Endodermal cell (in vitro differentiated cells): ENCODE measurements around the gene DPH2. TPM values are rescaled to one million over a fixed set of nuclear protein-coding genes. Genes with fewer than 3 reads are reported as not detected.

Source experiments
- DNase-seq: peaks from one replicate; pipeline ENCODE4 v3.0.0-alpha.2; 2017
- H3K27ac ChIP-seq: 2 replicates; pipeline ENCODE4 v1.5.1; 2013; ENCODE audit warnings: mild to moderate bottlenecking, low read depth, low read length, moderate library complexity
- H3K27me3 ChIP-seq: 2 replicates; pipeline ENCODE4 v1.6.1; 2013; ENCODE audit warnings: mild to moderate bottlenecking, low read length, moderate library complexity; ENCODE audit not compliant: insufficient read depth, control insufficient read depth, poor library complexity, severe bottlenecking
- H3K36me3 ChIP-seq: 2 replicates; pipeline ENCODE4 v1.7.0; 2013; ENCODE audit warnings: mild to moderate bottlenecking, low read length, moderate library complexity; ENCODE audit not compliant: control insufficient read depth, insufficient read depth
- H3K4me1 ChIP-seq: one replicate; pipeline ENCODE4 v1.7.0; 2013; ENCODE audit warnings: low read length; ENCODE audit not compliant: control insufficient read depth, insufficient read depth
- H3K4me3 ChIP-seq: 2 replicates; pipeline ENCODE4 v1.5.1; 2013; ENCODE audit warnings: mild to moderate bottlenecking, low read length, moderate library complexity
- H3K9ac ChIP-seq: 2 replicates; pipeline ENCODE4 v1.6.1; 2013; ENCODE audit warnings: mild to moderate bottlenecking, low read length, moderate library complexity; ENCODE audit not compliant: poor library complexity, severe bottlenecking; ENCODE audit errors: extremely low read depth
- H3K9me3 ChIP-seq: 2 replicates; pipeline ENCODE4 v1.6.1; 2013; ENCODE audit warnings: mild to moderate bottlenecking, low read length, moderate library complexity; ENCODE audit not compliant: control insufficient read depth
- H3K27ac Mint-ChIP-seq: 2 replicates; pipeline ENCODE4 v1.8.0; 2020; ENCODE audit warnings: mixed read lengths
- H3K27me3 Mint-ChIP-seq: 2 replicates; pipeline ENCODE4 v1.8.0; 2021; ENCODE audit warnings: mild to moderate bottlenecking, mixed read lengths; ENCODE audit not compliant: insufficient read depth
- H3K36me3 Mint-ChIP-seq: 2 replicates; pipeline ENCODE4 v1.8.0; 2020; ENCODE audit warnings: low read depth, mixed read lengths
- H3K4me1 Mint-ChIP-seq: 2 replicates; pipeline ENCODE4 v1.8.0; 2020; ENCODE audit warnings: mixed read lengths
- H3K4me3 Mint-ChIP-seq: 2 replicates; pipeline ENCODE4 v1.8.0; 2020; ENCODE audit warnings: mild to moderate bottlenecking, moderate library complexity, mixed read lengths
- H3K9me3 Mint-ChIP-seq: 2 replicates; pipeline ENCODE4 v1.8.0; 2020; ENCODE audit warnings: mild to moderate bottlenecking, mixed read lengths
- CTCF ChIP-seq: fragments of 200-600 bp; sonication (generic); conservative IDR thresholded peaks from 2 replicates; pipeline ENCODE4 v1.5.0; 2021; ENCODE audit warnings: antibody characterized with exemption, mild to moderate bottlenecking
- WGBS, 2 experiments: methylation state at CpG; one replicate each; pipeline versions ENCODE4 v1.1.5 to v1.1.7; 2013; ENCODE audit warnings: missing lambda C conversion rate in 2 of 2, mixed read lengths in 1 of 2; ENCODE audit not compliant: insufficient coverage in 1 of 2, insufficient read length in 1 of 2; 5-methylcytosine and 5-hydroxymethylcytosine counted together
- total RNA-seq, 2 donors: library from RNA; stranded (reverse); fragmentation: NEBNext Ultra II Directional in 1 of 2; extraction: Animal tissue kit (Norgen Biotek cat#: 25700) in 1 of 2; gene quantifications; 2 replicates in 1 of 2; 3 replicates in 1 of 2; pipeline ENCODE4 v1.2.1, GENCODE V29; 2021

DPH2 gene
- total RNA-seq, 2 donors from 2014 or later, result 28.5 to 31.3 TPM

GRCh38 chr1:43965316-43965715, 4.5 kb upstream of the DPH2 start:
- Histone ChIP-seq H3K4me3 (no peak overlapping the region), H3K36me3 (no peaks in the 10 kb centered on the region), H3K4me1 (no peaks in the 10 kb centered on the region), H3K9me3 (no peaks in the 10 kb centered on the region), H3K27ac (no peak overlapping the region), H3K27me3 (no peaks in the 10 kb centered on the region), H3K9ac (no peak overlapping the region)
- Mint-ChIP-seq H3K4me3 (no peak overlapping the region), H3K9me3 (no peaks in the 10 kb centered on the region), H3K27me3 (no peaks in the 10 kb centered on the region), H3K27ac (no peak overlapping the region), H3K4me1 (peaks cover 1% of the 10 kb centered on the region), H3K36me3 (peaks cover 12% of the 10 kb centered on the region)
- no peak for TF ChIP-seq CTCF
- no peak for DNase-seq
- WGBS, 2 experiments, result 90 to 95% methylated on average over 2 of the region's 3 CpGs

GRCh38 chr1:43968348-43968948, 1.4 kb upstream of the DPH2 start:
- no peak overlapping the region for H3K4me3 ChIP-seq
- H3K36me3 Mint-ChIP-seq, result peaks cover 17% of the 10 kb centered on the region
- H3K9me3 ChIP-seq, result no peaks in the 10 kb centered on the region
- TF ChIP-seq CTCF, result no peak
- DNase-seq, result peak; percentile 90
- no peaks in the 10 kb centered on the region for H3K27me3 ChIP-seq
- no peaks in the 10 kb centered on the region for H3K4me1 ChIP-seq
- H3K9ac ChIP-seq, result no peak overlapping the region
- H3K4me1 Mint-ChIP-seq, result peaks cover 1% of the 10 kb centered on the region
- H3K9me3 Mint-ChIP-seq, result no peaks in the 10 kb centered on the region
- peaks cover 19% of the 10 kb centered on the region for H3K36me3 ChIP-seq
- no peak overlapping the region for H3K27ac Mint-ChIP-seq
- no peak overlapping the region for H3K27ac ChIP-seq
- no peaks in the 10 kb centered on the region for H3K27me3 Mint-ChIP-seq
- no peak overlapping the region for H3K4me3 Mint-ChIP-seq
- WGBS, 2 experiments, result 89 to 91% methylated on average over 4 to 6 of the region's 6 CpGs

GRCh38 chr1:43969416-43969745, 429 bp upstream of the DPH2 start:
- H3K27me3 Mint-ChIP-seq, result no peaks in the 10 kb centered on the region
- no peaks in the 10 kb centered on the region for H3K9me3 Mint-ChIP-seq
- peaks cover 9% of the 10 kb centered on the region for H3K4me1 Mint-ChIP-seq
- H3K27ac Mint-ChIP-seq, result no peak overlapping the region
- Histone ChIP-seq H3K36me3 (peaks cover 19% of the 10 kb centered on the region), H3K27me3 (no peaks in the 10 kb centered on the region), H3K4me3 (peak overlapping the region; percentile 93), H3K9ac (no peak overlapping the region), H3K9me3 (no peaks in the 10 kb centered on the region), H3K27ac (no peak overlapping the region), H3K4me1 (no peaks in the 10 kb centered on the region)
- no peak for TF ChIP-seq CTCF
- 64 to 65% methylated on average over 6 to 7 of the region's 7 CpGs for WGBS, 2 experiments
- peak overlapping the region; percentile 94 for H3K4me3 Mint-ChIP-seq
- no peak for DNase-seq
- peaks cover 17% of the 10 kb centered on the region for H3K36me3 Mint-ChIP-seq
